HEK293T (cell line): ENCODE data around the gene HCN1.

Experiments
- ELF4 ChIP-seq: fragments of 450-650 bp; IDR thresholded peaks from 2 replicates; pipeline ENCODE4 v1.6.1; 2017; ENCODE audit warnings: antibody characterized with exemption
- FOXA1 ChIP-seq: fragments of 450-650 bp; IDR thresholded peaks from 2 replicates; pipeline ENCODE4 v1.6.1; 2016; ENCODE audit warnings: mild to moderate bottlenecking
- FOXK2 ChIP-seq: fragments of 450-650 bp; IDR thresholded peaks from 2 replicates; pipeline ENCODE4 v1.6.1; 2016; ENCODE audit warnings: mild to moderate bottlenecking
- NFRKB ChIP-seq: fragments of 450-650 bp; IDR thresholded peaks from 2 replicates; pipeline ENCODE4 v1.6.1; 2016; ENCODE audit warnings: mild to moderate bottlenecking, moderate library complexity
- SUZ12 ChIP-seq: fragments of 450-650 bp; IDR thresholded peaks from 2 replicates; pipeline ENCODE4 v1.6.1; 2016; ENCODE audit warnings: mild to moderate bottlenecking
- TARDBP ChIP-seq: fragments of 450-650 bp; IDR thresholded peaks from 2 replicates; pipeline ENCODE4 v1.6.1; 2016
- ZNF384 ChIP-seq: fragments of 450-650 bp; IDR thresholded peaks from 2 replicates; pipeline ENCODE4 v1.6.1; 2016

DNA sequence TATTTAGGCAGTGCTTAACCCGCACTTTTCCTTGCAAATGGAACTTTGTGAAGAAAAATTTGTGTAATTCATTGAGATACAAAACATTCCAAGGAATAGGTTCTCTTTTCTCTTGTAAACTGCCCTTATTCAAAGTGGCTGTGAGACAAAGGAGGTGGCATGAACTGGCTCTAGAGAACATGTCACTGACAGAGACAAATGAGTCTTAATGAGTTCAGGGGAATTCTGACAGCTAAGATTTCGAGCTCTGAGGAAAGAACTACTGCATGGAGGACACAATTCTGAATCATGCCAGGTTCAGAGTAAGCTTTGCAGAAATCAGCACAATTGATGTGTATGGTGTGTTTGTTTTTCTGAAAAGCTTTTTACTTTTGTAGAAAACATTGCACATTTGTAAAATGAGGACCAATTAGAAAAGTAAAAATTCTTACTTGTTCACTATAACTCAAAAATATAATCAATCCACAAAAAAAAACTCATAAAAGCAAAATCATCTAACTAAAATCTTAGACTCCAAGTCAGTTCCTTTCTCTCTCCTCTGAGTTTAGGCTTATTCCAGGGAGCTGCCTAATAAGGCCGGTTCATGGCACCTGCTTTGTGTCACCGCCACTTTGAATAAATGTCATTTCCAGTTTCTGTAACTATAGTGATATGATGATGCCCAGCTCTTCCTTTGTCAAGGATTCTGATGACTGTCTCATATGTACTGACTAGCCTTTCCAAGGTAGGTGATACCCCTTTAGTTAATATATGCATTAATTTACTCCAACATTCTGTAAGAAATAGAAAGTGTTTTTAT is 163.2 kb downstream of the HCN1 start:
- TF ChIP-seq TARDBP (no peak), ZNF384 (no peak), NFRKB (no peak), ELF4 (no peak), FOXA1 (no peak), SUZ12 (no peak), FOXK2 (no peak)
